Measurements from ENCODE around the gene SIL1.
"Not testable (repeated sequence)": the region's sequence is repeated elsewhere in the genome, so short reads cannot be mapped to it uniquely, and the experiment has no call there.

The SIL1 gene

DNA sequence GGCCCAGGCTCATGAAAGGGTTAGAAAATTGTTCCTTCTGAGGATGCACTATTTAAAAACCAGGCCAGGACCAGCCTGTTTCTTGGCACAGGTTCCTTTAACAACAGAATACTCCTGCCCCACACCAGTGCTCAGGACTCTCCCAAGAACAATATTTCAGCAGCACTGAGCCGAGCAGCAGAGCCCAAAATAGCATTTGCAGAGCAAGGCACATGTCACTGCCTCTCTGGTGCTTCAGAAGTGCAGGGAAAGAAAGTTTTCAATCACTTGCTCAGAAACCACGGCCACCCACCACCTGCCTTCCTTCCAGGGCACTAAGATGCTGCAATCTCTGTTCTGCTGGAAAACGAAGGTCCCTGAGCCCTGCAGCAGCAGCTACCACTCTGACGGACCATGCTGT, 77.6 kb downstream of the SIL1 start:
- H3K4me3 ChIP-seq: peak overlapping the region; percentile 23
- no peak for DNase-seq (ENCODE audit: low spot score)

DNA sequence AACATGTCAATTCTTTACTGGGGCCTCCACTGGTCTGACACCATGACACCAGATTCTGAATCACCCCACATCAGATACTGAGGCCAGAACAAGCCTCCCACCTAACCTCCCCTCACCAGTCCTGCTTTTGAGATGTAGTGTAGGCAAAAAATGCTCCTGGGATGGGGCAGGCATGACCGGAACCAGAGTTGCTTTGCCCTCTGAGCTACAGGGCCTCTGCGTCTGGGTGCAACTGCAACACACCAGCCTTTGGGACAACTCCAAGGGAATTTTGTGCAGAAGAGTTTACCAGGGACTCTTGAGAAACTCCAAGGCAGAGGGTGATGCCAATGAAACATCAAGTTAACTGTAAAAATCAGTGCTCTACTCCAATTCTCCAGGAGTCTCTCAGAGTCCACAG, 79.4 kb downstream of the SIL1 start:
- H3K4me3 ChIP-seq: no peak overlapping the region
- TF ChIP-seq, protein P1, sequence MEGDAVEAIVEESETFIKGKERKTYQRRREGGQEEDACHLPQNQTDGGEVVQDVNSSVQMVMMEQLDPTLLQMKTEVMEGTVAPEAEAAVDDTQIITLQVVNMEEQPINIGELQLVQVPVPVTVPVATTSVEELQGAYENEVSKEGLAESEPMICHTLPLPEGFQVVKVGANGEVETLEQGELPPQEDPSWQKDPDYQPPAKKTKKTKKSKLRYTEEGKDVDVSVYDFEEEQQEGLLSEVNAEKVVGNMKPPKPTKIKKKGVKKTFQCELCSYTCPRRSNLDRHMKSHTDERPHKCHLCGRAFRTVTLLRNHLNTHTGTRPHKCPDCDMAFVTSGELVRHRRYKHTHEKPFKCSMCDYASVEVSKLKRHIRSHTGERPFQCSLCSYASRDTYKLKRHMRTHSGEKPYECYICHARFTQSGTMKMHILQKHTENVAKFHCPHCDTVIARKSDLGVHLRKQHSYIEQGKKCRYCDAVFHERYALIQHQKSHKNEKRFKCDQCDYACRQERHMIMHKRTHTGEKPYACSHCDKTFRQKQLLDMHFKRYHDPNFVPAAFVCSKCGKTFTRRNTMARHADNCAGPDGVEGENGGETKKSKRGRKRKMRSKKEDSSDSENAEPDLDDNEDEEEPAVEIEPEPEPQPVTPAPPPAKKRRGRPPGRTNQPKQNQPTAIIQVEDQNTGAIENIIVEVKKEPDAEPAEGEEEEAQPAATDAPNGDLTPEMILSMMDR (IDR thresholded peaks at IDR 0.05): no peak
- H3K27ac ChIP-seq: peak overlapping the region; percentile 65 to 67
- DNase-seq (ENCODE audit: low spot score): no peak

More for the DNA sequence above, 77.6 kb downstream of the SIL1 start:
- TF ChIP-seq, protein P1 (IDR thresholded peaks at IDR 0.05): no peak
- H3K27ac ChIP-seq: peak overlapping the region; percentile 65 to 67

GRCh38 chr5:139117342-139117884, 80.8 kb downstream of the SIL1 start:
- Histone ChIP-seq H3K27ac (peak overlapping the region; percentile 65 to 67), H3K4me3 (no peak overlapping the region)
- no peak for DNase-seq (ENCODE audit: low spot score)
- TF ChIP-seq, protein P1 (IDR thresholded peaks at IDR 0.05): no peak

DNA sequence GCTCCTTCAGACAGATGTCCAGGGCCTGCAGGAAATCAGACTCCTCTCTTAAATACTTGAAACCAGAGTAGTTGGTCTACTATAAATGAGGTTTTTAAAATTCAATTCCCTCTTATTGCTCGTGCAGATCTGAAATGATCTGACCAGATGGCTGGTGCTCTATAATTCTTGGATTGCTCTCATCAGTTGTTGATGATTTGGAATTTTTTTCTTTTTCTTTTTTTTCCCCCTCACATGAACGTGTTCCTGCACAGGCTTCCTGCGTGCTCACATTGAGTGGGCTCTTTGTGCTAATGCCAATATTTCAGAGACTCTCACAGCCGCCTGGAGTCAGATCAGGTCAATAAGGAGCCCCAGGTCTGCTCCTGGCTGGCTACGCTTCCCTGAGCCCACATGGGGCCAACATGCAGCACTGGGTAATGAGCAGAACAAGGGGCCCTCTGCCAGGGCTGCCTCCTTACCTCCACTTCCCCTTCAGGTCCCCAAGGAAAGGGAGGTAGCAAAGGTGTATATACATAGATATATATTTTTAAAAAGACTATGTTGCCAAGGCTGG, 82.0 kb downstream of the SIL1 start:
- H3K27ac ChIP-seq: no peak overlapping the region
- no peak for DNase-seq (ENCODE audit: low spot score)
- H3K4me3 ChIP-seq: no peak overlapping the region
- TF ChIP-seq, protein P1 (IDR thresholded peaks at IDR 0.05): no peak

- Histone ChIP-seq H3K27ac (no peak overlapping the region), H3K4me3 (no peak overlapping the region)
- TF ChIP-seq, protein P1 (IDR thresholded peaks at IDR 0.05): no peak
- no peak for DNase-seq (ENCODE audit: low spot score)
Observed at GRCh38 chr5:139113892-139114291, 84.3 kb downstream of the SIL1 start.

DNA sequence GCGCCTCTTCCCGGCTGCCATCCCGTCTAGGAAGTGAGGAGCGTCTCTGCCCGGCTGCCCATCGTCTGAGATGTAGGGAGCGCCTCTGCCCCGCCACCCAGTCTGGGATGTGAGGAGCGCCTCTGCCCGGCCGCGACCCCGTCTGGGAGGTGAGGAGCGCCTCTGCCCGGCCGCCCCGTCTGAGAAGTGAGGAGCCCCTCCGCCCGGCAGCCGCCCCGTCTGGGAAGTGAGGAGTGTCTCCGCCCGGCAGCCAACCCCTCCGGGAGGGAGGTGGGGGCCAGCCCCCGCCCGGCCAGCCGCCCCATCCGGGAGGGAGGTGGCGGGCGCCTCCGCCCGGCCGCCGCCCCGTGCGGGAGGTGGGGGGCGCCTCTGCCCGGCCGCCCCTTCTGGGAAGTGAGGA, 85.8 kb downstream of the SIL1 start:
- not testable (repeated sequence) for H3K4me3 ChIP-seq; DNase-seq (ENCODE audit: low spot score); H3K27ac ChIP-seq

GRCh38 chr5:139110526-139111168, 87.5 kb downstream of the SIL1 start:
- H3K4me3 ChIP-seq: no peak overlapping the region
- H3K27ac ChIP-seq: no peak overlapping the region
- DNase-seq (ENCODE audit: low spot score): no peak
- TF ChIP-seq, protein P1 (IDR thresholded peaks at IDR 0.05): no peak
